ENCODE results near the gene CCT6A.
"Not testable (repeated sequence)": the region's sequence is repeated elsewhere in the genome, so short reads cannot be mapped to it uniquely, and the experiment has no call there.

- not testable (repeated sequence) for TF ChIP-seq ZNF571, OSR2, CTCF, PRDM6, PRDM10, ZBTB21, ZIC2, ZSCAN5A (tag by site-specific recombination; IDR thresholded peaks at IDR 0.05)
Observed at GRCh38 chr7:56031556-56031955, 20.0 kb upstream of the CCT6A start.
